SU-DHL-6 (cell line): ENCODE measurements around the gene STK39.

ENCODE experiments used
- H2AFZ ChIP-seq: fragments of 200-600 bp; sonication (generic); 2 replicates; pipeline ENCODE4 v1.6.1; 2014; ENCODE audit warnings: low read depth, mild to moderate bottlenecking, moderate library complexity, mixed read lengths, antibody characterized with exemption, low read length; ENCODE audit not compliant: severe bottlenecking
- H3F3A ChIP-seq: fragments of 200-600 bp; shearing (Covaris generic); 2 replicates; pipeline ENCODE4 v1.6.0; 2016; ENCODE audit warnings: antibody characterized with exemption, mild to moderate bottlenecking; ENCODE audit not compliant: insufficient read depth
- H3K27ac ChIP-seq: fragments of 200-600 bp; sonication (generic); 2 replicates; pipeline ENCODE4 v1.5.1; 2016; ENCODE audit warnings: low read depth, mild to moderate bottlenecking, low read length, moderate library complexity, mixed read lengths
- H3K27me3 ChIP-seq: fragments of 200-600 bp; sonication (generic), shearing (Covaris generic); 2 replicates; pipeline ENCODE4 v1.6.0; 2014; ENCODE audit warnings: mild to moderate bottlenecking, low read length
- H3K36me3 ChIP-seq: fragments of 200-600 bp; sonication (generic); 2 replicates; pipeline ENCODE4 v1.6.1; 2014; ENCODE audit warnings: mild to moderate bottlenecking, low read length, mixed read lengths
- H3K4me2 ChIP-seq: fragments of 300-600, 200-600 bp; shearing (Covaris generic), sonication (generic); 2 replicates; pipeline ENCODE4 v1.6.0; 2014; ENCODE audit warnings: low read length, low read depth, mild to moderate bottlenecking; ENCODE audit not compliant: poor library complexity, severe bottlenecking
- H3K4me3 ChIP-seq: fragments of 200-600 bp; sonication (generic); 2 replicates; pipeline ENCODE4 v1.5.1; 2014; ENCODE audit warnings: antibody characterized with exemption, low read length, mild to moderate bottlenecking, mixed read lengths; ENCODE audit not compliant: insufficient read depth, poor library complexity, severe bottlenecking
- H3K79me2 ChIP-seq: fragments of 200-600 bp; sonication (generic); 2 replicates; pipeline ENCODE4 v1.6.1; 2014; ENCODE audit warnings: mild to moderate bottlenecking, low read length, moderate library complexity; ENCODE audit not compliant: insufficient read depth
- H3K9ac ChIP-seq: fragments of 200-600 bp; sonication (generic); 2 replicates; pipeline ENCODE4 v1.7.0; 2014; ENCODE audit warnings: mild to moderate bottlenecking, low read length
- H3K9me2 ChIP-seq: fragments of 200-600 bp; sonication (generic); replicated peaks from 2 replicates; pipeline ENCODE4 v1.6.1; 2014; ENCODE audit warnings: low read length; ENCODE audit not compliant: insufficient read depth
- H3K9me3 ChIP-seq: fragments of 200-600 bp; sonication (generic); 2 replicates; pipeline ENCODE4 v1.6.1; 2014; ENCODE audit warnings: low read length, mixed read lengths; ENCODE audit not compliant: insufficient read depth
- H4K20me1 ChIP-seq: fragments of 200-600 bp; sonication (generic); 2 replicates; pipeline ENCODE4 v1.6.1; 2014; ENCODE audit warnings: low read depth, mild to moderate bottlenecking, antibody characterized with exemption, low read length, moderate library complexity, mixed read lengths
- EZH2phosphoT487 ChIP-seq: fragments of 200-600 bp; sonication (generic), shearing (Covaris generic); conservative IDR thresholded peaks from 2 replicates; pipeline ENCODE4 v1.6.1; 2018; ENCODE audit warnings: mild to moderate bottlenecking, antibody characterized with exemption, low read length, moderate library complexity, mixed read lengths
- TF ChIP-seq, protein P1 (sequence below): fragments of 200-600 bp; sonication (generic); IDR thresholded peaks from one replicate; pipeline ENCODE4 v1.5.1; 2017; ENCODE audit warnings: antibody characterized with exemption, mild to moderate bottlenecking, low read length, moderate library complexity; ENCODE audit not compliant: insufficient read depth, poor library complexity, severe bottlenecking

The STK39 gene

DNA sequence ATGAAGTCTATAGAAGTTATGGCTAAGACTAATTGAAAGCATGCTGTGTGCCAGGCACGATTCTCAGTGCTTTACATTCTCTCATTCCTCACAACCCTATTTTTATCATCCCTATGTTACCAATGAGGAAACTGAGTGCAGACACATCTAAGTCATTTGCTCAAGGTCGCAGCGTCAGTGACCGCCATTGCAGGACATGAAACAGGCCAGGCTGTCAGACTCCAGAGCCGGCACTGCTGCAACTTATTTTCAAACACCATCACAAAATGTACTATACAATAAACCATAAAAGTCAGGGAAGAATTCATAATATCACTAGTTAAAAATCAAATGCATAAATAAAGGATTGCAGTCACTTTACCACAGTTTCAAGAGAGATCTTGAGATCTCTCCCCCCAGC is 5.6 kb downstream of the STK39 start:
- Histone ChIP-seq H3K79me2 (peaks cover 30% of the 10 kb centered on the region), H3K4me3 (no peak overlapping the region), H3K9me3 (no peaks in the 10 kb centered on the region), H3K9me2 (no peaks in the 10 kb centered on the region), H3F3A (no peaks in the 10 kb centered on the region), H3K27me3 (no peaks in the 10 kb centered on the region), H2AFZ (no peak overlapping the region), H4K20me1 (peaks cover 7% of the 10 kb centered on the region; the same call in 1 of the 2 replicates), H3K4me2 (no peak overlapping the region), H3K27ac (no peak overlapping the region), H3K36me3 (no peaks in the 10 kb centered on the region), H3K9ac (no peak overlapping the region)
- TF ChIP-seq EZH2phosphoT487: no peak
- TF ChIP-seq, protein P1, sequence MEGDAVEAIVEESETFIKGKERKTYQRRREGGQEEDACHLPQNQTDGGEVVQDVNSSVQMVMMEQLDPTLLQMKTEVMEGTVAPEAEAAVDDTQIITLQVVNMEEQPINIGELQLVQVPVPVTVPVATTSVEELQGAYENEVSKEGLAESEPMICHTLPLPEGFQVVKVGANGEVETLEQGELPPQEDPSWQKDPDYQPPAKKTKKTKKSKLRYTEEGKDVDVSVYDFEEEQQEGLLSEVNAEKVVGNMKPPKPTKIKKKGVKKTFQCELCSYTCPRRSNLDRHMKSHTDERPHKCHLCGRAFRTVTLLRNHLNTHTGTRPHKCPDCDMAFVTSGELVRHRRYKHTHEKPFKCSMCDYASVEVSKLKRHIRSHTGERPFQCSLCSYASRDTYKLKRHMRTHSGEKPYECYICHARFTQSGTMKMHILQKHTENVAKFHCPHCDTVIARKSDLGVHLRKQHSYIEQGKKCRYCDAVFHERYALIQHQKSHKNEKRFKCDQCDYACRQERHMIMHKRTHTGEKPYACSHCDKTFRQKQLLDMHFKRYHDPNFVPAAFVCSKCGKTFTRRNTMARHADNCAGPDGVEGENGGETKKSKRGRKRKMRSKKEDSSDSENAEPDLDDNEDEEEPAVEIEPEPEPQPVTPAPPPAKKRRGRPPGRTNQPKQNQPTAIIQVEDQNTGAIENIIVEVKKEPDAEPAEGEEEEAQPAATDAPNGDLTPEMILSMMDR: no peak

DNA sequence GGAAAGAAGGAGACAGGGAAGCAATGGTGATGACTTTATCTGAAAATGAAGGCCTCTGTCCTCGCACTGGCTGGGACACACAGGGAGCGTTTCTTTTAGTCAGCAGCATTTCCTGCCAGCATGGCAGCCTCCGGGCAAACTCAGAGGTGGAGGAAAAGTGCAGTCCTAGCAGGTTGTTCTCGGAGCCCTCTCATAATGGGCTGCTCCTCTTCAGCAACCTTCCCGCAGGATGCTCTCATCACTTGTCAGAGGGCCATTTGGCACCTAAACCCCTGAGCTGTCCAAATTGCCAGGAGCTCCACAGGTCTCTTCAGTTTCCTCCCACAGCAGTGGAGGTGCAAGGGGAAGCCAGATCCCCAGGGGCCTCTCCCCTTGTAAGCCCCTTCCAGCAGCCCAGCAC is 6.2 kb downstream of the STK39 start:
- Histone ChIP-seq H3F3A (no peaks in the 10 kb centered on the region), H3K79me2 (peaks cover 28% of the 10 kb centered on the region), H2AFZ (no peak overlapping the region), H3K27ac (no peak overlapping the region), H3K4me2 (no peak overlapping the region), H3K4me3 (no peak overlapping the region), H3K9me3 (no peaks in the 10 kb centered on the region), H3K9me2 (no peaks in the 10 kb centered on the region), H3K36me3 (no peaks in the 10 kb centered on the region), H4K20me1 (peaks cover 7% of the 10 kb centered on the region; the same call in 1 of the 2 replicates), H3K27me3 (no peaks in the 10 kb centered on the region), H3K9ac (no peak overlapping the region)
- TF ChIP-seq EZH2phosphoT487: no peak
- TF ChIP-seq, protein P1: no peak

DNA sequence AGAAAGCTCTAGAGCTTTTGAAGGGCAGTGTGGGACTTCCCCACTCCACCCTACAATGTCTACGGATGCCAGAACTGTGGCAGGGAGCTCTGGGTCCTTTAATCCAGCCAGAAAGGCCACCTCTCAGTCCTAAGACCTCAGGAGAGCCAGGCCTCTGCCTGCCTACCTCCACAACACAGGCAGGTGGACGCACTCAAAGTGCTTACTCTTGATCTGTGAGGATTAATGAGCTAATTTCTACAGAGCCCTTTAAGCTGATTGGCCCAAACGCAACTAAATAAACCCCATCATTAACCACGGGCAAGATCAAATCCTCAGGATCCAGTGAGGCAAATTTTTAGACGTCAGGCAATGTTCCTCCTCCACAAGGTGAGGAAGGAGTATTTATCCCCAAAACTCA is 8.1 kb downstream of the STK39 start:
- H3K36me3 ChIP-seq: no peaks in the 10 kb centered on the region
- H3K4me3 ChIP-seq: no peak overlapping the region
- H3K9me3 ChIP-seq: no peaks in the 10 kb centered on the region
- H3K9me2 ChIP-seq: no peaks in the 10 kb centered on the region
- H3K27me3 ChIP-seq: no peaks in the 10 kb centered on the region
- no peak for TF ChIP-seq EZH2phosphoT487
- TF ChIP-seq, protein P1: no peak
- peaks cover 17% of the 10 kb centered on the region for H3K79me2 ChIP-seq
- H3F3A ChIP-seq: no peaks in the 10 kb centered on the region
- peaks cover 7% of the 10 kb centered on the region; the same call in 1 of the 2 replicates for H4K20me1 ChIP-seq
- no peak overlapping the region for H3K27ac ChIP-seq
- no peak overlapping the region for H3K9ac ChIP-seq
- H2AFZ ChIP-seq: no peak overlapping the region
- no peak overlapping the region for H3K4me2 ChIP-seq

DNA sequence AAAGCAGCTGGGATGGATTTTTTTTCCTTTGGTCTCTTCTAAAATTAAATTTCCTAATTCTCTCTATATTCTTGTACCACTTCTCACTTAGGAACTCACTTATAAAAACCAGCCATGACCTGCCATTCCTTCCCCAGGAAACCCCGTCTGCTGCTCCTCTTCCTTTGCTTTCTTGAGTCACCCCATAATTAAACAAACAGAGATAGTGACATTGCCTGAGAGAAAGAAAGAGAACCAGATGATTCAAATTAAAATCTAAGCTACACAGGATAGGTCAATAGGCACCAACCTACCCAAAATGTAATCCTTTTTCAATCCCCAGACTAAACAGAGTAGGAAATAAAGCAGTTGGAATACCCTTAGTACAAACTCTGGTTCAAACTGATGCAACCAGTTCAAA is 9.7 kb downstream of the STK39 start:
- no peak overlapping the region for H3K4me2 ChIP-seq
- H3K79me2 ChIP-seq: peaks cover 14% of the 10 kb centered on the region; the same call in 1 of the 2 replicates
- no peaks in the 10 kb centered on the region for H3K9me3 ChIP-seq

More for the DNA sequence above, 9.7 kb downstream of the STK39 start:
- Histone ChIP-seq H3K9ac (no peak overlapping the region), H3K4me3 (no peak overlapping the region), H3K9me2 (no peaks in the 10 kb centered on the region), H3K27ac (no peak overlapping the region), H3F3A (no peaks in the 10 kb centered on the region), H4K20me1 (no peaks in the 10 kb centered on the region), H2AFZ (no peak overlapping the region), H3K36me3 (no peaks in the 10 kb centered on the region), H3K27me3 (no peaks in the 10 kb centered on the region)
- no peak for TF ChIP-seq EZH2phosphoT487
- TF ChIP-seq, protein P1: no peak
